NCI-H748 (cell line): ENCODE measurements around the gene NKX3-2.

ENCODE experiments used
- DNase-seq: peaks from one replicate; lab custom pipeline; 2025; ENCODE audit not compliant: unreplicated experiment; lab: John Stamatoyannopoulos, UW

The NKX3-2 gene

DNA sequence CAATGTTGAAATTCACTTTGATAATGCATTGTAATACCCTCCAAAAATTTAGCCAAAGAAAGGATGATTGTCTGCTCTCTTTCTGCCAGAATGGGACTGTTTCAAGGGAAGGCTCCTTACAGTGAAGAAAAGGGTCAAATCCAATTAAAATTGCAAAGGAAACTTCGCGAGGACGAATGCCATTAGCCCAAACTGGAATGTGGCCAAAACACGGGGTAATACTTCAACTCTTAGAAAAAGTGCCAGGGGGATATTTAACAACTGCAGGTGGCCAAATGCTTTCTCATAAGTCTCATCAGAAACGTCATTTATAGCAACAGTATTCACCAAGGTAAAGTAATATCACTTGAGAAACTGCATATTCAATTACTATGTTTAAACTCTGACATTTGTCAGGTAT is 29.0 kb downstream of the NKX3-2 start:
- no peak for DNase-seq

DNA sequence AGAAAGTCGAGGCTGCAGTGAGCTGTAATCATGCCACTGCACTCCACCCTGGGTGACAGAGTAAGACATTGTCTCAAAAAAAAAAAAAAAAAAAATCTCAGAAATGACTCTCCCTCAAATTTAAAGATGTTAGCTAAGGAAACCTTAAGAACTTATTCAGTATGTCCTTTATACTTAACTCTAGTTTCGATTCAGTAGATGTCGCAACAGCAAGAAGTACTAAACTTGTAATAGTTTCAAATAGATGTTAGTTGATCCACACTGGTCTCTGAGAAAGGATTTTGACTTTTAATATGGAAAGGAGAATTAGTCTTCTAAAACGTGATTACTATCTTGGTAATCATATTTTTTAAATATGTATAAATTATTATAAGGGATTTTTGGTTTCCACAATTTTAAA is 29.6 kb downstream of the NKX3-2 start:
- no peak for DNase-seq

DNA sequence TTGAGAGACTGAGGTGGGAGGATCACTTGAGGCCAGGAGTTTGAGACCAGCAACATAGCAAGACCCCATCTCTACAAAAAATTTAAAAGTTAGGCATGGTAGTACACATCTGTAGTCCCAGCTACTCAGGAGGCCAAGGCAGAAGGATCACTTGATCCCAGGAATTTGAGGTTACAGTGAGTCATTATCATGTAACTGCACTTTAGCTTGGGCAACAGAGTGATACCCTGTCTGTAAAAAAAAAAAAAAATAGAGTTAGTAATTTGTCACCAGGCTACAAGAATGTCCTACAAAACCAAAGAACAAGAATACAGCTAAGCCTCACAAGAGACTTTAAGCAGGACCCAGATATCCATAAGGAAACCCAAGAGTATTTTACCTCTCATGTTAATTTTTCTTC is 33.2 kb downstream of the NKX3-2 start:
- DNase-seq, result no peak

DNA sequence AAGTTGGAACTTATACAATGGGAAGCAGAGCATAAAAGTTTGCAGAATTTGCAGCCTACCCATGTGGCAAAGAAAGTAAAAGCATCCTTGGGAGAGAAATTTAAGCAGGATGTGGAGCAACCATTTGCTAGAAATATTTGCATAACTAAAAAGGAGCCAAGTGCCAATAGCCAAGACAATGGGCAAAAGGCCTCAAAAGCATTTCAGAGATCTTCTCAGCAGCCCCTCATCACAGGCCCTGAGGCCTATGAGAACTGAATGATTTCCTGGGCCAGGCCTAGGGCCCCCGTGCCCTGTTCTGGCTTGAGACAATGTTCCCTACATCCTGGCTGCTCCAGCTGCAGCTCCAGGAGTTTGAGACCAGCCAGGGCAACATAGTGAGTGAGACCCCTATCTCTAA is 34.9 kb downstream of the NKX3-2 start:
- DNase-seq, result no peak

DNA sequence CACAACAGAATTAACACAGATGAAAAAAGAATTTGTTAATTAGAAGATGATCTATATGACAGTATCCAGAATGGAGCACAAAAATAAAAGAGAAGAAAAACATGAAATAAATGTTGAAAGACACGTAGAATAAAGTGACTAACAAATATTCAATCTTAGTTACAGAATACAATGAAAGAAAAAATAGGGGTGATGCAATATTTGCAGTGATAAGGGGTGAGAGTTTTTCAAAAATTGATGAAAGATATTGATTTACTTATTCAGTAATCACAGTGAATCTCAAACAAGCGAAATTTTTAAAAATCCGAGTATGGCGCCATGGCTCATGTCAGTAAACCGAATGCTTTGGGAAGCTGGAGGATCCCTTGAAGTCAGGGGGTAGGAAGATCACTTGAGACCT is 39.9 kb downstream of the NKX3-2 start:
- no peak for DNase-seq

DNA sequence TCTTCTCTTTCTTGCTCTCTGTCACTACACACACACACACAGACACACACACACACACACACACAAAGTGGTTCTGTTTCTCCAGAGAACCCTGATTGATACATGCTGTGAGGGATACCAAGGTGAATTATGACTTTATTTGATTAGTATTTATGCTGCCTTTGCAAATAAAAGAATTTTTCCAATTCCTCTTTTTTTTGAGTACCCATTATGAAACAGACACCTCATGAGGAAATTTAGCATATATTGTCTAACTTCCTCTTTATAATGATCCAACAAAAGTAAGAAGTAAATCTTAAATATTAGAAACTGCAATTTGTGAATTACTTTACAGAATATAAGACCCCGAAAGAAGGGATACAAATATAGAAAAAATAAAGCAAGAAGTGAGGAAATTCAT is 45.8 kb downstream of the NKX3-2 start:
- no peak for DNase-seq

DNA sequence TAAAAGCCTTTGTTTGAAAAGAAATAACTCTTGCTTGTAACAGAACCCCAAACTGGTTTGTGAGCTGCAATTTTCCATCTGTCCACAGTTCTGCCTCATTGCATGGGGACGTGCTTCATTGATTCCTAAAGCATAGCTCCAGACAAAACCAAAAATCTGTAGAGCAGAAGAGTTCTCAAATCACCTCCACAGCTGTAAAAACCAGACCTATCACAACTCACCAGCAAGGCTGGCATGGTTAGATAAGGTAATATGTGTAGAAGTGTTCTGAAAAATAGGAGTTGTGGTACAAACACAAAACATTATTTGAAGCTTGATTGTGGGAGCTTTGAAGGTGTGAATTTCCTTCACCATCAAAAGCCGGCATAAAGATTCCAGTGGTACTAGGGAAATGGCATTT is 47.7 kb downstream of the NKX3-2 start:
- DNase-seq, result no peak

DNA sequence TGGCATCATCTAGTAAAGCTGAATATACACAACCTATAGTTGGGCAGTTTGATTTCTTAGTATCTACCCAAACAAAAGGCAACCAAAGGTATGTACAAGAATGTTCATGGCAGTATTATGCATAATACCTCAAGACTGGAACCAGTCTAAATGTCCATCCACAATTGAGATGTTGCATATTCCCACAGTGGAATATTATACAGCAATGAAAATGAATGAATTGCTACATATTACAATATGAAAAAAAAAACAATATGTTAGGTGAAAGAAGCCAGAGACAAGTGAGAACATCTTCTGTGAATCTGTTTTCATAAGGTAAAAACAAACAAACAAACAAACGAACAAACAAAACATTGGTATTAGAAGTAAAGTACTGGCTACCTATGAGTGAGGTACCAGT is 48.6 kb downstream of the NKX3-2 start:
- no peak for DNase-seq

DNA sequence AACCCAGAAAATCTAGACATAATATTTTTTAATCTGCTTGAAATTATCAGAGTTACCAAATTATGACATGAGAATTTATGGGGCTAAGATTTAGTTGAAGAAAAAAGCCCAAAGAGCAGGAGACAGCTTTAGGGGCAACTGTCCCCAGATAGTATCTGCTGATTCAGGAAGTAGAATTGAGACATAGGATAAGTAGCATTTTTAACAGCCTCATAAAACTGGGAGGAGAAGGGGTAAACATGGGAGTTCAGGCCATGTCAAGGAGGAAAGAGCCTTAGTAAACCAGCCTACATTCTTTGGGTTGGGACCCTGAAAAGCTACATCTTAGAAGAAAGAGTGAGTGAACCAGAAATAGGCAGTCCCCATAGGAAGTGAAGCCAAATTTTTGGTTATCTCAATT is 50.5 kb downstream of the NKX3-2 start:
- no peak for DNase-seq

DNA sequence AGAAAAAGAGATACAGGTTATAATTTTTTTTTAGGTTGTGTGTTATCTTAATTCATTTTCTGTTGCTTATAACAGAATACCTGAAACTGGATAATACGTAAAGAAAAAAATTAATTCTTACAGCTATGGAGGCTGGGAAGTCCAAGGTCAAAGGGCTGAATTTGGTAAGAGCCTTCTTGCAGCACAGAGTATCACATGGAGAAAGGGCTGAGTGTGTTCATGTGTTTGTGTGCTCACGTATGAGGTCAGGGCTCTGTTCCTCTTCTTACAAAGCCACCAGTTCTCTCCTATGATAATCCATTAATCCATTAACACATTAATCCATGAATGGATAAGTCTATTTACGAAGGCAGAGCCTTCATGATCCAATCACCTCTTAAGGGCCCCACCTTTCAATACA is 51.6 kb downstream of the NKX3-2 start:
- DNase-seq, result no peak
